ENCODE data around the gene KLHL21. TPM values are rescaled to one million over a fixed set of nuclear protein-coding genes. Genes with fewer than 3 reads are reported as not detected.
A peak's percentile ranks its signal among the peaks of the same experiment; 100 is the strongest.
"Not testable (repeated sequence)": the region's sequence is repeated elsewhere in the genome, so short reads cannot be mapped to it uniquely, and the experiment has no call there.

KLHL21 gene
- total RNA-seq (2014; rRNA removed; shearing (Covaris generic); ENCODE audit: low replicate concordance) = 12.2 and 13.3 TPM in 2 replicates

GRCh38 chr1:6602669-6603237 is at the start of gene KLHL21:
Gene KLHL21 (minus strand): TSS chr1:6602869. CDS start chr1:6602817, 52 bp downstream.
- peak within 1 kb of the TSS; percentile 100 for H3K4me2 ChIP-seq (ENCODE audit: low read depth, low read length, poor library complexity, severe bottlenecking)
- no peaks in the 10 kb centered on the region for H3K9me3 ChIP-seq (ENCODE audit: low read length)
- H4K20me1 ChIP-seq (ENCODE audit: insufficient read depth, low read depth, low read length) = no peaks in the 10 kb centered on the region
- peak within 1 kb of the TSS; percentile 81 for H3K9ac ChIP-seq (ENCODE audit: low read length)
- H3K36me3 ChIP-seq (ENCODE audit: insufficient read depth, low read length) = peaks cover 3% of the 10 kb centered on the region; the same call in 1 of the 2 replicates
- no peaks in the 10 kb centered on the region for H3K27me3 ChIP-seq (ENCODE audit: low read length)
- peak within 1 kb of the TSS; percentile 67; the same call in 1 of the 2 replicates for H2AFZ ChIP-seq (ENCODE audit: low read length)
- H3K4me1 ChIP-seq (ENCODE audit: low read length) = peaks cover 32% of the 10 kb centered on the region
- peak within 1 kb of the TSS; percentile 91 for H3K4me3 ChIP-seq (ENCODE audit: low read length)
- H3K27ac ChIP-seq (ENCODE audit: low read length) = no peak within 1 kb of the TSS
- H3K79me2 ChIP-seq (ENCODE audit: low read length) = peaks cover 29% of the 10 kb centered on the region
- H3K9me2 ChIP-seq (replicated peaks; ENCODE audit: insufficient read depth, low read length) = no peaks in the 10 kb centered on the region
- DNase-seq = peak; percentile 90

- Histone ChIP-seq H3K27me3 (ENCODE audit: low read length) (no peaks in the 10 kb centered on the region), H3K9me2 (replicated peaks; ENCODE audit: insufficient read depth, low read length) (no peaks in the 10 kb centered on the region), H3K9ac (ENCODE audit: low read length) (no peak overlapping the region), H3K36me3 (ENCODE audit: insufficient read depth, low read length) (peaks cover 15% of the 10 kb centered on the region; the same call in 1 of the 2 replicates), H3K9me3 (ENCODE audit: low read length) (no peaks in the 10 kb centered on the region), H2AFZ (ENCODE audit: low read length) (no peak overlapping the region), H3K4me3 (ENCODE audit: low read length) (no peak overlapping the region), H4K20me1 (ENCODE audit: insufficient read depth, low read depth, low read length) (no peaks in the 10 kb centered on the region), H3K79me2 (ENCODE audit: low read length) (peaks cover 13% of the 10 kb centered on the region), H3K4me1 (ENCODE audit: low read length) (no peaks in the 10 kb centered on the region), H3K4me2 (ENCODE audit: low read depth, low read length, poor library complexity, severe bottlenecking) (no peak overlapping the region), H3K27ac (ENCODE audit: low read length) (no peak overlapping the region)
- no peak for DNase-seq
These were observed 49.2 kb upstream of the KLHL21 start for GRCh38 chr1:6651909-6652308.

GRCh38 chr1:6648556-6648955 is 45.9 kb upstream of the KLHL21 start:
- Histone ChIP-seq H4K20me1 (ENCODE audit: insufficient read depth, low read depth, low read length) (no peaks in the 10 kb centered on the region), H3K79me2 (ENCODE audit: low read length) (no peaks in the 10 kb centered on the region), H3K4me3 (ENCODE audit: low read length) (no peak overlapping the region), H3K27me3 (ENCODE audit: low read length) (no peaks in the 10 kb centered on the region), H3K36me3 (ENCODE audit: insufficient read depth, low read length) (peaks cover 27% of the 10 kb centered on the region), H3K9ac (ENCODE audit: low read length) (no peak overlapping the region), H3K4me1 (ENCODE audit: low read length) (no peaks in the 10 kb centered on the region), H3K9me3 (ENCODE audit: low read length) (no peaks in the 10 kb centered on the region), H3K27ac (ENCODE audit: low read length) (no peak overlapping the region), H3K4me2 (ENCODE audit: low read depth, low read length, poor library complexity, severe bottlenecking) (no peak overlapping the region), H3K9me2 (replicated peaks; ENCODE audit: insufficient read depth, low read length) (no peaks in the 10 kb centered on the region), H2AFZ (ENCODE audit: low read length) (no peak overlapping the region)
- DNase-seq = no peak

- Histone ChIP-seq H3K27me3 (ENCODE audit: low read length) (no peaks in the 10 kb centered on the region), H3K79me2 (ENCODE audit: low read length) (no peaks in the 10 kb centered on the region), H3K9me3 (ENCODE audit: low read length) (no peaks in the 10 kb centered on the region), H3K4me2 (ENCODE audit: low read depth, low read length, poor library complexity, severe bottlenecking) (no peak overlapping the region), H2AFZ (ENCODE audit: low read length) (no peak overlapping the region), H4K20me1 (ENCODE audit: insufficient read depth, low read depth, low read length) (no peaks in the 10 kb centered on the region), H3K4me1 (ENCODE audit: low read length) (no peaks in the 10 kb centered on the region), H3K4me3 (ENCODE audit: low read length) (no peak overlapping the region), H3K27ac (ENCODE audit: low read length) (no peak overlapping the region), H3K9ac (ENCODE audit: low read length) (no peak overlapping the region), H3K36me3 (ENCODE audit: insufficient read depth, low read length) (peaks cover 17% of the 10 kb centered on the region), H3K9me2 (replicated peaks; ENCODE audit: insufficient read depth, low read length) (no peaks in the 10 kb centered on the region)
- DNase-seq = peak; percentile 82
These were observed 44.0 kb upstream of the KLHL21 start for GRCh38 chr1:6646499-6647148.

- no peak overlapping the region for H3K4me2 ChIP-seq (ENCODE audit: low read depth, low read length, poor library complexity, severe bottlenecking)
- no peak overlapping the region for H2AFZ ChIP-seq (ENCODE audit: low read length)
- H3K9me3 ChIP-seq (ENCODE audit: low read length) = no peaks in the 10 kb centered on the region
- no peak overlapping the region for H3K4me3 ChIP-seq (ENCODE audit: low read length)
- no peaks in the 10 kb centered on the region for H4K20me1 ChIP-seq (ENCODE audit: insufficient read depth, low read depth, low read length)
- no peak overlapping the region for H3K9ac ChIP-seq (ENCODE audit: low read length)
- H3K9me2 ChIP-seq (replicated peaks; ENCODE audit: insufficient read depth, low read length) = no peaks in the 10 kb centered on the region
- no peaks in the 10 kb centered on the region for H3K27me3 ChIP-seq (ENCODE audit: low read length)
- H3K4me1 ChIP-seq (ENCODE audit: low read length) = no peaks in the 10 kb centered on the region
- peaks cover 14% of the 10 kb centered on the region for H3K36me3 ChIP-seq (ENCODE audit: insufficient read depth, low read length)
- no peak for DNase-seq
- H3K79me2 ChIP-seq (ENCODE audit: low read length) = no peaks in the 10 kb centered on the region
- H3K27ac ChIP-seq (ENCODE audit: low read length) = no peak overlapping the region
These were observed 42.3 kb upstream of the KLHL21 start for GRCh38 chr1:6645018-6645417.

- peaks cover 28% of the 10 kb centered on the region; the same call in 1 of the 2 replicates for H3K36me3 ChIP-seq (ENCODE audit: insufficient read depth, low read length)
These were observed 38.2 kb upstream of the KLHL21 start for GRCh38 chr1:6640867-6641266.

GRCh38 chr1:6638226-6638625 is 35.6 kb upstream of the KLHL21 start:
- H3K9me3 ChIP-seq (ENCODE audit: low read length) = no peaks in the 10 kb centered on the region
- no peak overlapping the region for H3K4me3 ChIP-seq (ENCODE audit: low read length)
- no peaks in the 10 kb centered on the region for H3K9me2 ChIP-seq (replicated peaks; ENCODE audit: insufficient read depth, low read length)
- H3K79me2 ChIP-seq (ENCODE audit: low read length) = no peaks in the 10 kb centered on the region
- no peak overlapping the region for H3K9ac ChIP-seq (ENCODE audit: low read length)
- peaks cover 12% of the 10 kb centered on the region for H3K4me1 ChIP-seq (ENCODE audit: low read length)
- H3K27me3 ChIP-seq (ENCODE audit: low read length) = no peaks in the 10 kb centered on the region
- H3K27ac ChIP-seq (ENCODE audit: low read length) = no peak overlapping the region
- no peaks in the 10 kb centered on the region for H4K20me1 ChIP-seq (ENCODE audit: insufficient read depth, low read depth, low read length)
- H3K4me2 ChIP-seq (ENCODE audit: low read depth, low read length, poor library complexity, severe bottlenecking) = no peak overlapping the region
- H2AFZ ChIP-seq (ENCODE audit: low read length) = no peak overlapping the region
- peaks cover 24% of the 10 kb centered on the region; the same call in 1 of the 2 replicates for H3K36me3 ChIP-seq (ENCODE audit: insufficient read depth, low read length)
- no peak for DNase-seq

More at GRCh38 chr1:6640867-6641266, 38.2 kb upstream of the KLHL21 start:
- not testable (repeated sequence) for H3K4me3 ChIP-seq (ENCODE audit: low read length); H3K9me3 ChIP-seq (ENCODE audit: low read length); H3K9ac ChIP-seq (ENCODE audit: low read length); H3K4me2 ChIP-seq (ENCODE audit: low read depth, low read length, poor library complexity, severe bottlenecking); H3K27me3 ChIP-seq (ENCODE audit: low read length); H4K20me1 ChIP-seq (ENCODE audit: insufficient read depth, low read depth, low read length); H2AFZ ChIP-seq (ENCODE audit: low read length); DNase-seq; H3K27ac ChIP-seq (ENCODE audit: low read length); H3K79me2 ChIP-seq (ENCODE audit: low read length); H3K9me2 ChIP-seq (replicated peaks; ENCODE audit: insufficient read depth, low read length)
- peaks cover 11% of the 10 kb centered on the region for H3K4me1 ChIP-seq (ENCODE audit: low read length)

GRCh38 chr1:6637770-6638169 is 35.1 kb upstream of the KLHL21 start:
- Histone ChIP-seq H3K27ac (ENCODE audit: low read length) (no peak overlapping the region), H3K4me3 (ENCODE audit: low read length) (no peak overlapping the region), H3K9me3 (ENCODE audit: low read length) (no peaks in the 10 kb centered on the region), H3K79me2 (ENCODE audit: low read length) (no peaks in the 10 kb centered on the region), H3K4me1 (ENCODE audit: low read length) (peaks cover 12% of the 10 kb centered on the region), H3K4me2 (ENCODE audit: low read depth, low read length, poor library complexity, severe bottlenecking) (no peak overlapping the region), H4K20me1 (ENCODE audit: insufficient read depth, low read depth, low read length) (no peaks in the 10 kb centered on the region), H3K27me3 (ENCODE audit: low read length) (no peaks in the 10 kb centered on the region), H3K9ac (ENCODE audit: low read length) (no peak overlapping the region), H3K36me3 (ENCODE audit: insufficient read depth, low read length) (peaks cover 24% of the 10 kb centered on the region; the same call in 1 of the 2 replicates), H2AFZ (ENCODE audit: low read length) (no peak overlapping the region), H3K9me2 (replicated peaks; ENCODE audit: insufficient read depth, low read length) (no peaks in the 10 kb centered on the region)
- no peak for DNase-seq

Data from Karpas-422 (cell line).